GM21423 (cell line): ENCODE data around the gene MCTP1.
"Not testable (repeated sequence)": the region's sequence is repeated elsewhere in the genome, so short reads cannot be mapped to it uniquely, and the experiment has no call there.

Experiments
- ATAC-seq: cut with Tn5 transposase; IDR thresholded peaks from one replicate; pipeline ENCODE4 v1.9.1; 2021; ENCODE audit warnings: mild to moderate bottlenecking, moderate library complexity; ENCODE audit not compliant: unreplicated experiment

The MCTP1 gene

GRCh38 chr5:95184924-95185323 lies 100.0 kb downstream of the MCTP1 start:
- ATAC-seq: no peak

- no peak for ATAC-seq
Measured at GRCh38 chr5:95181644-95182043, 103.2 kb downstream of the MCTP1 start.

DNA sequence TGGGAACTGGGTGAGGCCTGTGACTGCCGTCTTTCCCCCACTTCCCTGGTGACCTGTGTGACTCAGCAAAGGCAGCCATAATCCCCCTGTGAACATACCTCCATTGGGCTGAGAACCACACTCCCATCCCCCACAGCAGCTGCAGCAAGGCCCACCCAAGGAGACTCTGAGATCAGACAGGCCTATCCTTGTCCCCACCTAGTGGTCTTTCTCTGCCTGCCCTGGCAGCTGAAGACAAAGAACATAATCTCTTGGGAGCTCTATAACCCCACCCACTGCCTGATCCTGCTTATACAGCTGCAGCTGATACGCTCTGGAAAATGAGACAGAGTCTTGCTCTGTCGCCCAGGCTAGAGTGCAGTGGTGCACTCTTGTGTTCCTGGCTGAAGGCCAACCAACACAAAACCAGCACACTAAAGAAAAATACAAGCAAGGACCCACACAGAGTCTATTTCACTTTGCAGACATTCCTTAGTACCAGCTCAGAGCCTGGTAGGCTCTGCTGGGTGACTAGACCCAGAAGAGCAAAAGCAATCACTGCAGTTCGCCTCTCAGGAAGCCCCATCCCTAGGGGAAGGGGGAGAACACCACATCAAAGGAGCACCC lies 106.7 kb downstream of the MCTP1 start:
- peak; percentile 61 for ATAC-seq

DNA sequence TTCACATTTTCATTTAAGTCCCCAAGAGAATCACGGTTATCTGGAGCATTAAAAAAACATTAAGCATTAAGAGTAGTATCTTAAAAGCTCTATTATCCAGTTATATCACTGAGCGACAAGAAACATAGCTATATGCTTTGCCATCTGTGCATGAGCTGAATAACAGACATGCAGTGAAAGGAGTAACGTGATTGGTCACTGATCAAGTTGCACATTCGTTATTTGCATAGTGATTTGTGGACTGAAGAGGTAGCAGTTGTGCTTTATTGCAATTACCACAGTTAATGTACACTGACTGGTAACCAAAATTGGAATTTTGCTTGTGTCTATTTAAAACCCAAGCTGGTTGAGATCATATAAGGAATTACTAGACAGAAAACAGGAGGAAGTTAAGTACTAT lies 107.4 kb downstream of the MCTP1 start:
- no peak for ATAC-seq

DNA sequence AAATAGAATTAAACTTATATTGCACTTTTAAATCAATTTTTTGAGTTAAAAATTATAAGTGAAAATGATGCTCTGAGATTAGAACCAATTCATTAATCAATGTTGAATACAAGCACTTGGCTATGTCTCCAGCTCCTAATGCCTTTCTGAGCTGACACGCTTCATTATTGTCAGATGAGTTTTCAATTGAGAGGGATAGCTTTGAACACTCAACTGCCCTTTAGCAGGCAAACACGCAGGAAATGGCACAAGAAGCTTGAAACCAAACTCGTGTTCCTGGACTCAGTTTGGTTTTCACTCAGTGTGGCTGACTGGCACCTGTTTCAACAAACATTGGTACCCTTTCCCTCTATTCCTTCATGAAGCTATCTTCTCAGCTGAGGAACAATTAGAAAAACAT lies 109.8 kb downstream of the MCTP1 start:
- ATAC-seq: no peak

DNA sequence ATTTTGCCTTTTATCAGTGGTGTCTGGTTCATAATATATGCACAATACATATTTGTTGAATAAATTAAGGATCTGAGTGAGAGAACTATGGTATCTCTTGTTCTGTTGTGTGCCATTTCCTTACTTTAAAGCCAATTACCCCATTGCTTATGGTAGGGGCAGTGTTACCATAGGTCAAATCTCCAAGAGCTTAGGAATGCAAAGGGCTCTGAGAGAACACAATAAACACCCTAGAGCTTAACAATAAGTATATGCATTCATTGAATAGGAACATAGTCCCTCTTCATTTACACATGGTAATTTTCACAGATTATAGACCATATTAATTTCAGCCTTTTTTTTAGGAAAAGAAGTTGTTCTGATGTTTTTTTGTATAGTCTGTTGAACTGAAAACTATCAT lies 112.2 kb downstream of the MCTP1 start:
- no peak for ATAC-seq

DNA sequence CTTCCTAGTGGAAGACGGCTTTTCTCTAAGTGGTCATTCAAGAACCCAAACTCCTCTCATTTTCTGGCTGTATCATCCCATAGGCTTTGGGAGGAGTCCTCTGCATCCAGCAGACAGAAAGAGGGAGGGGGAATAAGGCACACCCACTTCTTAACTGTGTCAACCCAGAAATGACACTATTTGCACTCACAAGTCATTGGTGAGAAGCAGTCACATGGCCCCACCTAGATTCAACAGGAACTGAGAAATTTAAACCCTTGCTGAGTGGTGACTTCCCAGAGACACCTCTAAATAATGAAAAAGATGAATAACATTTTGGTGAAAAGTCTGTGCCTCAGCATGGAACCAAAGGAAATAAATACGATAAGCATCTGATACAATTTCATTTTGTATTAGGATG lies 120.0 kb downstream of the MCTP1 start:
- no peak for ATAC-seq

DNA sequence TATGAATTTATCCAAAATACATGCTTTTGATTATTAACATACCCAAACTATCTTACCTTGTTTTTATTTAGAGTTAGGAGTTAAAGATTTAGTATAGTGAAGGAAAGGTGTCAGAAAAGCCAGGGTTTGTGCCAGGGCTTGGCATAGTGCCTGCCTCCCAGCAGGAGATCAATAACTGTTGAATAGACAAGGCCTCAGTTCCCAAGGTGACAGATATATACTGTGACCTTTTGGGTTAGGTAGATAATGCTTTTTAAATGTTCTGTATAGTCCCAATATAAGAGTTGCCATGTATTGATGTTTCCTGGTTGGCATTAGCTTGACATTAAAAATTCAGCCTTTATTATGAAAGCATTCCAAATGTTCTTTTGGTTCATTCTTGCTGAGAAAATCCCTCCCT lies 121.8 kb downstream of the MCTP1 start:
- no peak for ATAC-seq

GRCh38 chr5:95162231-95162992 lies 122.5 kb downstream of the MCTP1 start:
- ATAC-seq: no peak

GRCh38 chr5:95159603-95160002 lies 125.3 kb downstream of the MCTP1 start:
- no peak for ATAC-seq

DNA sequence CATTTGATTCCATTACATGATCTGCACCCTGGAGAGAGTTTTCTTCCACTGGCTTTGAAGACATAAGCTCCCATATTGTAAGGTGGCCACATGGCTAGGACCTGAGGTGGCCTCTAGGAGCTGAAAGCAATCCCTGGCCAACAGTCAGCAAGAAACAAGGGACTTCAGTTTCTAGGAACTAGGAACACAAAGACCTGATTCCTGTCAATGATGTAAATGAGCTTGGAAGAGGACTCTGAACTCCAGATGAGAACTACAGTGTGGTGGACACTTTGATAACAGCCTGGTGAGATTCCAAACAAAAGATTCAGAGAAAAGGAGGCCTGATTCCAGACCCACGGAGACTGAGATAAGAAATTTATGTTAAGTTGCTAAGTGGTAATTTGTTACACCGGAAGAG lies 129.0 kb downstream of the MCTP1 start:
- no peak for ATAC-seq

DNA sequence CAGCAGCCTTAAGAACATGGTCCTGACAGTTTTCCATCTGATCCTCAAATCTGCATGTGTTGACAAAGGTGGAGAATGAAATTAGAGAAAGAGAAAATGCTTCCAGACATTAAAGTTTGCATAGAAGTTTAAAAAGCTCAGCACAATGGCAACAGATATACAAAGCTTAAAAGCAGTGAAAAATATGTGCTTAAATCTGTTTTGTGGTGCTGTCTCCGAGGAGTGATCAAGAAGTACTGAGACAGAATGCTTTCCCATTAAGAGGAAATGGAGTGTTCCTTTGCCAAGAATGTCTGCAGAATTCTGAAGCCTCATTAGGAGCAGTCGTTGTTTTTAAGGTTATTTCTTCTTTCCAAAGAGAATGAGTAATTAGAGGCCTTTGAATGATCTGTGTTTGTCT lies 131.4 kb downstream of the MCTP1 start:
- no peak for ATAC-seq

- no peak for ATAC-seq
Measured at GRCh38 chr5:95152535-95152934, 132.4 kb downstream of the MCTP1 start.

- ATAC-seq: no peak
Measured at GRCh38 chr5:95152131-95152530, 132.8 kb downstream of the MCTP1 start.

GRCh38 chr5:95151694-95152093 lies 133.2 kb downstream of the MCTP1 start:
- no peak for ATAC-seq

DNA sequence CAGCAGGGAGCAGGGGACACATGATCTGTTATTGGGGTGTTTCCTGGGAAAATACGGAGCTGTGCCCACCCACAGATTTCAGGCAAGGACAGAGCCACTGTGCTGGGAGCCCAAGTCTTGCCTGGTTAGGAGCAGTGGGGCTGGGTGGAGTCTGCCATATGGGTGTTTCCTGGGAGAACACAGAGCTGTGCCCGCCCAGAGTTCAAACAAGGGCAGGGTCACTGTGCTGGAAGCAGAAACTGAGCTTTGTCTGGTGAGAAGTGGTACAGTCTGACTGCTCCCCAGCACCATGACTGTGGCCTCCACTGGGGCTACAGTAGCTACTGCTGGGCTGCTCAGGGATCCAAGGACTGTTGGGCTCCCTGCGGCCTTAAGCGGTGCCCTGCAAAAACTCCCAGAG lies 135.5 kb downstream of the MCTP1 start:
- no peak for ATAC-seq

DNA sequence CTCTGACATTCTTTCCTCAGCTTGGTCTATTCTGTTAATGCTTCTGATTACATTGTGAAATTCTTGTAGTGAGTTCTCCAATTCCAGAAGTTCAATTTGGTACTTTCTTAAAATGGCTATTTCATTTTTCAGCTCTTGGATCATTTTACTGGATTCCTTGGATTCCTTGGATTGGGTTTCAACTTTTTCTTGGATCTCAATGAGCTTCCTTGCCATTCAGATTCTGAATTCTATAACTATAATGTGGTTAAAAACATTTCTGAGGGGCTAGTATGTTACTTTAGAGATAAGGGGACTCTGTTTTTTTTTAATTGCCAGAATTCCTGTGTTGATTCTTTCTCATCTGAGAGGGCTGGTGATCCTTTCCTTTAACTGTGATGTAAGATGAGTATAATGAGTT lies 136.4 kb downstream of the MCTP1 start:
- ATAC-seq: no peak

DNA sequence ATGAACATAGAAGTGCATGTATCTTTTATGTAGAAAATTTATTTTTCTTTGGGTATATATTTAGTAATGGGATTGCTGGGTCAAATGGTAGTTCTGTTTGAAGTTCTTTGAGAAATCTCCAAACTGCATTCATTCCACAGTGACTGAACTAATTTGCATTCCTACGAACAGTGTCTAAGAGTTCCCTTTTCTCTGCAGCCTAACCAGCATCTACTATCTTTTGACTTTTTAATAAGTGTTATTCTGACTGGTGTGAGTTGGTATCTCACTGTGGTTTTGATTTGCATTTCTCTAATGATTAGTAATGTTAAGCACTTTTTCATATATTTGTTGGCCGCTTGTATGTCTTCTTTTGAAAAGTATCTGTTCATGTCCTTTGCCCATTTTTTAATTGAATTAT lies 141.0 kb downstream of the MCTP1 start:
- not testable (repeated sequence) for ATAC-seq

GRCh38 chr5:95142145-95142544 lies 142.7 kb downstream of the MCTP1 start:
- no peak for ATAC-seq

- ATAC-seq: no peak
Measured at GRCh38 chr5:95141141-95141540, 143.8 kb downstream of the MCTP1 start.

DNA sequence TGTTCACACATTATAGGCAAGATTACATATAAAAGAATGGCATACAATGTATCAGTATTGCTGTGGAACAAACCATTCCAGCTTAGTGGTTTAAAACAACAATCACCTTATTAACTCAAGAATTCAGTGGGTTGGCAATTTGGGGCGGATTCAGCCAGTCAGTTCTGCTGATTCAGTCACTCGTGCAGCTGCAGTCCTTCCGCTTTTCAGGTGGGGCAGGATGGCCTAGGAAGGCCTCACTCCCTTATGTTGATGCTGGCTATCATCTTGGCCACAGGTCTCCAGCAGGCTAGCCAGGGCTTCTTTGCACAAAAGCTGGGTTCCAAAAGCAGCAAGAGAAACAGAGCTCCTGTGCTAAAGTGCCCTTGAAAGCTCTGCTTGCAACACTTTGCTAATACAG lies 150.6 kb downstream of the MCTP1 start:
- no peak for ATAC-seq

DNA sequence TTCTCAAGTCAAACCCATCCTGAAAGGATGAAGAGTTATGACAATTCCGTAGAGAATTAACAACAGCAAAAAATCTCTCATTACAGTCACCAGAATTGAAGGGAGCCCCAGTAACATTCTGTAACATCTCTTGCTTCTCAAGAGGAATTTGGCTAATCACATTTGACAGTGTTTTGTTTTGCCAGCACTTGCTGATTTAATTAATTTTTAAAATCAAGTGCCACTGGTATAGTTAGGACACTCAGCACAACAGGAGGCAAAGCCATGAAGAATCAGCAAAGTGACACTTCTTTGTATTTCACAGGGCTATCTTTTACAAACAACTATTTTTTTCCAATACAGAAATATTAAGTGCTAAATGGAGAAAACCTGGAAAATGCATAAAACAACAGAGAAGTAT lies 152.8 kb downstream of the MCTP1 start:
- ATAC-seq: no peak

GRCh38 chr5:95130941-95131340 lies 154.0 kb downstream of the MCTP1 start:
- ATAC-seq: no peak
